Measurements from ENCODE around the gene HSPB6. TPM values are rescaled to one million over a fixed set of nuclear protein-coding genes. Genes with fewer than 3 reads are reported as not detected.
"Not testable (repeated sequence)": the region's sequence is repeated elsewhere in the genome, so short reads cannot be mapped to it uniquely, and the experiment has no call there.

Gene HSPB6
- total RNA-seq, 4 donors from 2014 or later = 22.3 to 185 (median 43.9) TPM

GRCh38 chr19:35727053-35727955 lies 29.5 kb downstream of the HSPB6 start:
- DNase-seq = no peak
- 93% methylated on average over 17 of the region's 25 CpGs; no CpG with 5 or more reads in 1 of the 2 donors for WGBS, 2 donors (ENCODE audit: low coverage in 1 of 2)
- no peaks in the 10 kb centered on the region for H3K27me3 ChIP-seq
- H3K27ac ChIP-seq = no peak overlapping the region
- no peaks in the 10 kb centered on the region for H3K4me1 ChIP-seq
- H3K9me3 ChIP-seq = no peaks in the 10 kb centered on the region
- H3K36me3 ChIP-seq = peaks cover 0 to 91% (median 48%) of the 10 kb centered on the region in 4 donors
- intact Hi-C loops (cut with DNase I; ENCODE audit: low total_unique reads) = no loop called here
- no peak for TF ChIP-seq EP300 (IDR thresholded peaks at IDR 0.05; ENCODE audit: low read depth)
- TF ChIP-seq POLR2AphosphoS5 (IDR thresholded peaks at IDR 0.05) = no peak
- in situ Hi-C loops (cut with MboI; ENCODE audit: low pct_ligation_motif_present in 1 of 4, low pct_unique_long_range_greater_than_20kb in 1 of 4, low sequenced_read_pairs in 3 of 4) = no loop called here
- H3K4me3 ChIP-seq = no peak overlapping the region

GRCh38 chr19:35725216-35725861 lies 31.5 kb downstream of the HSPB6 start:
- H3K36me3 ChIP-seq = peaks cover 0 to 83% (median 43%) of the 10 kb centered on the region in 4 donors
- WGBS, 2 donors (ENCODE audit: low coverage in 1 of 2) = 93% methylated on average over 21 of the region's 23 CpGs; no CpG with 5 or more reads in 1 of the 2 donors
- intact Hi-C loops (cut with DNase I; ENCODE audit: low total_unique reads) = no loop called here
- TF ChIP-seq, protein P1, sequence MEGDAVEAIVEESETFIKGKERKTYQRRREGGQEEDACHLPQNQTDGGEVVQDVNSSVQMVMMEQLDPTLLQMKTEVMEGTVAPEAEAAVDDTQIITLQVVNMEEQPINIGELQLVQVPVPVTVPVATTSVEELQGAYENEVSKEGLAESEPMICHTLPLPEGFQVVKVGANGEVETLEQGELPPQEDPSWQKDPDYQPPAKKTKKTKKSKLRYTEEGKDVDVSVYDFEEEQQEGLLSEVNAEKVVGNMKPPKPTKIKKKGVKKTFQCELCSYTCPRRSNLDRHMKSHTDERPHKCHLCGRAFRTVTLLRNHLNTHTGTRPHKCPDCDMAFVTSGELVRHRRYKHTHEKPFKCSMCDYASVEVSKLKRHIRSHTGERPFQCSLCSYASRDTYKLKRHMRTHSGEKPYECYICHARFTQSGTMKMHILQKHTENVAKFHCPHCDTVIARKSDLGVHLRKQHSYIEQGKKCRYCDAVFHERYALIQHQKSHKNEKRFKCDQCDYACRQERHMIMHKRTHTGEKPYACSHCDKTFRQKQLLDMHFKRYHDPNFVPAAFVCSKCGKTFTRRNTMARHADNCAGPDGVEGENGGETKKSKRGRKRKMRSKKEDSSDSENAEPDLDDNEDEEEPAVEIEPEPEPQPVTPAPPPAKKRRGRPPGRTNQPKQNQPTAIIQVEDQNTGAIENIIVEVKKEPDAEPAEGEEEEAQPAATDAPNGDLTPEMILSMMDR (IDR thresholded peaks at IDR 0.05) = no peak
- TF ChIP-seq EP300 (IDR thresholded peaks at IDR 0.05; ENCODE audit: low read depth) (no peak), POLR2AphosphoS5 (IDR thresholded peaks at IDR 0.05) (no peak), POLR2A (IDR thresholded peaks at IDR 0.05) (no peak)
- no peaks in the 10 kb centered on the region for H3K4me1 ChIP-seq
- H3K27me3 ChIP-seq = no peaks in the 10 kb centered on the region
- H3K27ac ChIP-seq = no peak overlapping the region
- no peak for DNase-seq
- in situ Hi-C loops (cut with MboI; ENCODE audit: low pct_ligation_motif_present in 1 of 4, low pct_unique_long_range_greater_than_20kb in 1 of 4, low sequenced_read_pairs in 3 of 4) = no loop called here
- H3K4me3 ChIP-seq = no peak overlapping the region
- no peaks in the 10 kb centered on the region for H3K9me3 ChIP-seq

DNA sequence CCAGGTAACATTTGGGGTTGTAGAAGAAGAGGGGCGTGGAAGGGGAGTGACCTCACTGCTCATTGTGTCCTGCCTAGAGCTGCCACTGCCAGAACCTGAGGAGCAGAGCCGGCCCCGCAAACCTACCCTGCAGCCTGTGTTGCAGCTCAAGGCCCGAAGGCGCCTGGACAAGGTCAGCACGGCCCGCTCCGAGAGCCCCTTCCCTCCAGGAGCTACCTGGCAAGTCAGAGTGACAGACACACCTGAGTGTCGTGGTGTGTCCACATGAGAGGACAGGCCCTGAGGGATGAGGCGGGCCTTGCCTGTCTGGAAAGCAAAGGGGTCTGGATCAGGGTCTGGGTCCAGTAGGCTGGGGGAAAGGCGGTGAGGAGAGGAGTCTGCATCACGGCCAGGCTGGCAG lies 32.3 kb downstream of the HSPB6 start:
- TF ChIP-seq POLR2A (IDR thresholded peaks at IDR 0.05) = no peak
- TF ChIP-seq POLR2AphosphoS5 (IDR thresholded peaks at IDR 0.05) = no peak
- TF ChIP-seq, protein P1 (IDR thresholded peaks at IDR 0.05) = no peak
- TF ChIP-seq EP300 (IDR thresholded peaks at IDR 0.05; ENCODE audit: low read depth) = no peak
- Histone ChIP-seq H3K27me3 (no peaks in the 10 kb centered on the region), H3K4me1 (peaks cover 0 to 4% (median 2%) of the 10 kb centered on the region in 4 donors), H3K9me3 (no peaks in the 10 kb centered on the region), H3K36me3 (peaks cover 0 to 75% (median 37%) of the 10 kb centered on the region in 4 donors), H3K27ac (no peak overlapping the region), H3K4me3 (no peak overlapping the region)
- intact Hi-C loops (cut with DNase I; ENCODE audit: low total_unique reads) = no loop called here
- in situ Hi-C loops (cut with MboI; ENCODE audit: low pct_ligation_motif_present in 1 of 4, low pct_unique_long_range_greater_than_20kb in 1 of 4, low sequenced_read_pairs in 3 of 4) = no loop called here
- DNase-seq = no peak
- 95% methylated on average over 12 of the region's 12 CpGs; no CpG with 5 or more reads in 1 of the 2 donors for WGBS, 2 donors (ENCODE audit: low coverage in 1 of 2)

DNA sequence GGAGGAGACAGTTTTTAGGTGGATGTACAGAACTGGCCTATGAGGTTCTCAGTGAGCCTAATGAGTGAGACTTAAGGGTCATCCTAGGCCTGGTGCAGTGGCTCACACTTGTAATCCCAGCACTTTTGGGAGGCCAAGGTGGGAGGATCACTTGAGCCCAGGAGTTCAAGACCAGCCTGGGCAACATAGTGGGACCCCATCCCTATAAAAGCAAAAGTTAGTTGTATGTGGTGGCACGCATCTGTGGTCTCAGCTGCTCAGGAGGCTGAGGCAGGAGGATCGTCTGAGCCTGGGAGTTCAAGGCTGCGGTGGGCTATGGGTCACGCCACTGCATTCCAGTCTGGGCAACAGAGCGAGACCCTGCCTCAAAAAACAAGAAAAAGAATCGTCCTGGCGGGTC lies 32.7 kb downstream of the HSPB6 start:
- H3K27ac ChIP-seq; H3K27me3 ChIP-seq; H3K9me3 ChIP-seq; intact Hi-C loops (cut with DNase I; ENCODE audit: low total_unique reads); DNase-seq; in situ Hi-C loops (cut with MboI; ENCODE audit: low pct_ligation_motif_present in 1 of 4, low pct_unique_long_range_greater_than_20kb in 1 of 4, low sequenced_read_pairs in 3 of 4); H3K4me1 ChIP-seq; H3K4me3 ChIP-seq: not testable (repeated sequence)
- H3K36me3 ChIP-seq = peaks cover 0 to 72% (median 35%) of the 10 kb centered on the region in 4 donors
- 93 to 100% methylated on average over 1 to 7 of the region's 7 CpGs for WGBS, 2 donors (ENCODE audit: low coverage in 1 of 2)

- no peak overlapping the region for H3K4me3 ChIP-seq
- H3K27me3 ChIP-seq = no peaks in the 10 kb centered on the region
- no peaks in the 10 kb centered on the region for H3K9me3 ChIP-seq
- H3K36me3 ChIP-seq = peaks cover 0 to 68% (median 33%) of the 10 kb centered on the region in 4 donors
- H3K4me1 ChIP-seq = peaks cover 7 to 13% (median 10%) of the 10 kb centered on the region in 4 donors
- TF ChIP-seq EP300 (IDR thresholded peaks at IDR 0.05; ENCODE audit: low read depth) (no peak), POLR2A (IDR thresholded peaks at IDR 0.05) (no peak), POLR2AphosphoS5 (IDR thresholded peaks at IDR 0.05) (no peak)
- TF ChIP-seq, protein P1 (IDR thresholded peaks at IDR 0.05) = no peak
- WGBS, 2 donors (ENCODE audit: low coverage in 1 of 2) = 92 to 96% methylated on average over 5 to 24 of the region's 24 CpGs
- in situ Hi-C loops (cut with MboI; ENCODE audit: low pct_ligation_motif_present in 1 of 4, low pct_unique_long_range_greater_than_20kb in 1 of 4, low sequenced_read_pairs in 3 of 4) (no loop called here), intact Hi-C loops (cut with DNase I; ENCODE audit: low total_unique reads) (no loop called here)
- no peak for DNase-seq
- no peak overlapping the region for H3K27ac ChIP-seq
Observed at GRCh38 chr19:35723671-35724070, 33.2 kb downstream of the HSPB6 start.

Data from transverse colon (tissue), 4 donors.